ENCODE measurements around the gene GRB10. TPM values are rescaled to one million over a fixed set of nuclear protein-coding genes. Genes with fewer than 3 reads are reported as not detected.

The GRB10 gene
- total RNA-seq, 1 donor from 2014 or later: 33.9 TPM

DNA sequence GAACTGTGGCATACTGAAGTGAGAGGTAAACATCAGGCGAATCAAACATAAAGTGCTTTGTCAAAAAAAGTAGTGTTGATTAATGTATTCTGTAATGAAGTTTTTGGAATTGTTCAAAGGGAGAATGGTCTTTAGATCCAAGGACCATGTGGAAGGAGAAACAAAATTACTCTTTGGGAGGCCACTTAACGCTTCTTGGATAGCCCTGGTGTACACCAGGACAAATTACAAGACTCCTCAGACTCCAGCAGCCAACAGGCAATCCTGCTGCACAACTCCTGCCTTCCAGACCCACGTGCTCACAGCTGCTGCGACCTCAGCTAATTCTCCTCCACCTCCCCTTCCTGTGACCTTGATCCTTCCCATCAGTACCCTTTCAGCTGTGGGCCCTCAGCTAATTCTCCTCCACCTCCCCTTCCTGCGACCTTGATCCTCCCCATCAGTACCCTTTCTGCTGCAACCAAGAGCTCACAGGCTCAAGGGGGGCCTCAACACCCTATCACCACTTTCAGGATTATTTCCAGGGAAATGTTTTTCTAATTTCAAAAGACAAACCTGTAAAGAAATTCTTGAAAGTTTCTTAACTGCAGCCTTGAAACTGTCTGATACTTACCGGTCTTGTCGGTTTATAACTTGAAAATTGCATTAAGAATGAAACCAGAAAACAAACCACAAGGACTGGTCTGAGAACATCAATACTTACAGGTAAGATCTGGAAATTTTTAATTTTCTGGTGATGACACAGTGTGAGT lies 187.8 kb downstream of the GRB10 start:
- Histone ChIP-seq H3K27me3 (no peaks in the 10 kb centered on the region), H4K20me1 (ENCODE audit: low read depth) (no peaks in the 10 kb centered on the region), H3K4me2 (no peak overlapping the region), H2AFZ (replicated peaks) (no peak overlapping the region), H3K4me3 (no peak overlapping the region), H3K4me1 (peaks cover 21% of the 10 kb centered on the region), H3K9ac (no peak overlapping the region), H3F3A (ENCODE audit: low read depth) (peaks cover 3% of the 10 kb centered on the region), H3K9me3 (ENCODE audit: low read depth) (no peaks in the 10 kb centered on the region), H3K79me2 (ENCODE audit: low read depth) (no peaks in the 10 kb centered on the region), H3K36me3 (no peaks in the 10 kb centered on the region), H3K27ac (no peak overlapping the region)
- Mint-ChIP-seq H3K9me3 (no peaks in the 10 kb centered on the region), H3K27ac (no peak overlapping the region), H3K4me1 (peaks cover 50% of the 10 kb centered on the region), H3K4me3 (no peak overlapping the region), H3K36me3 (peaks cover 54% of the 10 kb centered on the region), H3K27me3 (ENCODE audit: insufficient read depth, low read depth) (peaks cover 6% of the 10 kb centered on the region)
- no peak for TF ChIP-seq EZH2 (IDR thresholded peaks at IDR 0.05)
- DNase-seq (ENCODE audit: low spot score): no peak

DNA sequence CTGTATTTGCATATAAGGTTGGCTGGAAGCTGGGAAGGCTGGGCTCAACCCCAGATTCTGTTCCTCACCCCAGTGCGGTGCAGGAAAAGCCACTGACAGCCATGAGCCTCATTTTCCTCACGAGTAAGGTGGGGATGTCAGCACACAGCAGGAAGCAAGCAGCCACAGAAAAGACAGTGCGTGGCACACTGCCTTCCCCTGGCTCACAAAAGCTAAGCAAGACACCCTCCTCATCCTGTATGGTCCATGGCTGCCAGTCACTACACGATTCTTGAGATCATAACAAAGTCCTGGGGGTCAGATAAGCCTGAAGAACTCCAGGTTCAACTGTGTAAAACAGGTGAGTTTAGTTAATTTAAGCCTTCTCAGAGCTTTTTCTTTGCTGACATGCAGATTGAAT lies 188.6 kb downstream of the GRB10 start:
- TF ChIP-seq, protein P1, sequence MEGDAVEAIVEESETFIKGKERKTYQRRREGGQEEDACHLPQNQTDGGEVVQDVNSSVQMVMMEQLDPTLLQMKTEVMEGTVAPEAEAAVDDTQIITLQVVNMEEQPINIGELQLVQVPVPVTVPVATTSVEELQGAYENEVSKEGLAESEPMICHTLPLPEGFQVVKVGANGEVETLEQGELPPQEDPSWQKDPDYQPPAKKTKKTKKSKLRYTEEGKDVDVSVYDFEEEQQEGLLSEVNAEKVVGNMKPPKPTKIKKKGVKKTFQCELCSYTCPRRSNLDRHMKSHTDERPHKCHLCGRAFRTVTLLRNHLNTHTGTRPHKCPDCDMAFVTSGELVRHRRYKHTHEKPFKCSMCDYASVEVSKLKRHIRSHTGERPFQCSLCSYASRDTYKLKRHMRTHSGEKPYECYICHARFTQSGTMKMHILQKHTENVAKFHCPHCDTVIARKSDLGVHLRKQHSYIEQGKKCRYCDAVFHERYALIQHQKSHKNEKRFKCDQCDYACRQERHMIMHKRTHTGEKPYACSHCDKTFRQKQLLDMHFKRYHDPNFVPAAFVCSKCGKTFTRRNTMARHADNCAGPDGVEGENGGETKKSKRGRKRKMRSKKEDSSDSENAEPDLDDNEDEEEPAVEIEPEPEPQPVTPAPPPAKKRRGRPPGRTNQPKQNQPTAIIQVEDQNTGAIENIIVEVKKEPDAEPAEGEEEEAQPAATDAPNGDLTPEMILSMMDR (IDR thresholded peaks at IDR 0.05): no peak
- TF ChIP-seq EZH2phosphoT487 (IDR thresholded peaks at IDR 0.05) (no peak), EZH2 (IDR thresholded peaks at IDR 0.05) (no peak)
- peaks cover 52% of the 10 kb centered on the region for H3K36me3 Mint-ChIP-seq
- no peaks in the 10 kb centered on the region for H3K27me3 ChIP-seq

DNA sequence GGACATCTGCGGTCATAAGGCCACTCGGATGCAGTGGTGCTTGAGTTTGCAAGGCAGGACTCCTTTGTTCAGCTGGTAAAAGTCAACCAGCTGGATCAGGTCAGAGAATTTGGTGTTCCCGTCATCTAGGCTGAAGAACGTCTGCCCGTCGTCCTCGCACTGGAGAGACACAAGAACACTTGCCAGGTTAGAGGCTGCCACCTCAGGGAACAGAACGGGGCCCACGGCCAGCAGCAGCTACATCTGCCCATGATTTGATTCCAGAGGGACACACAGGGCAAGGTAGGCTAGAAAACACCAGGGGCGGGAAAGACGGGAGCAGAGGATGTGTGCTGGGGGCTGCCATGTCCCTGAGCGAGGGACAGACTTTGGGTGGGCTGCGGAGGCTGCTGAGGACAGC lies 189.8 kb downstream of the GRB10 start:
- TF ChIP-seq, protein P1 (IDR thresholded peaks at IDR 0.05): no peak
- TF ChIP-seq EZH2 (IDR thresholded peaks at IDR 0.05) (no peak), EZH2phosphoT487 (IDR thresholded peaks at IDR 0.05) (no peak)
- Histone ChIP-seq H3K27ac (no peak overlapping the region), H3F3A (ENCODE audit: low read depth) (peaks cover 3% of the 10 kb centered on the region), H3K27me3 (no peaks in the 10 kb centered on the region), H3K9ac (no peak overlapping the region), H3K79me2 (ENCODE audit: low read depth) (no peaks in the 10 kb centered on the region), H3K9me3 (ENCODE audit: low read depth) (no peaks in the 10 kb centered on the region), H3K4me1 (peaks cover 17% of the 10 kb centered on the region), H4K20me1 (ENCODE audit: low read depth) (no peaks in the 10 kb centered on the region), H3K4me2 (no peak overlapping the region), H3K36me3 (no peaks in the 10 kb centered on the region), H2AFZ (replicated peaks) (no peak overlapping the region), H3K4me3 (no peak overlapping the region)
- H3K9me3 Mint-ChIP-seq: no peaks in the 10 kb centered on the region
- H3K27me3 Mint-ChIP-seq (ENCODE audit: insufficient read depth, low read depth): peaks cover 2% of the 10 kb centered on the region
- peak overlapping the region; percentile 27 for H3K27ac Mint-ChIP-seq
- DNase-seq (ENCODE audit: low spot score): no peak
- peaks cover 41% of the 10 kb centered on the region for H3K36me3 Mint-ChIP-seq
- peaks cover 36% of the 10 kb centered on the region for H3K4me1 Mint-ChIP-seq
- H3K4me3 Mint-ChIP-seq: no peak overlapping the region

More for the DNA sequence above, 188.6 kb downstream of the GRB10 start:
- Histone ChIP-seq H3K4me3 (no peak overlapping the region), H3K36me3 (no peaks in the 10 kb centered on the region), H3K27ac (no peak overlapping the region), H3F3A (ENCODE audit: low read depth) (peaks cover 3% of the 10 kb centered on the region), H2AFZ (replicated peaks) (no peak overlapping the region), H3K4me1 (peaks cover 17% of the 10 kb centered on the region), H3K9ac (no peak overlapping the region), H4K20me1 (ENCODE audit: low read depth) (no peaks in the 10 kb centered on the region), H3K79me2 (ENCODE audit: low read depth) (no peaks in the 10 kb centered on the region), H3K4me2 (no peak overlapping the region), H3K9me3 (ENCODE audit: low read depth) (no peaks in the 10 kb centered on the region)
- no peak for DNase-seq (ENCODE audit: low spot score)
- Mint-ChIP-seq H3K27me3 (ENCODE audit: insufficient read depth, low read depth) (peaks cover 6% of the 10 kb centered on the region), H3K27ac (no peak overlapping the region), H3K4me1 (peaks cover 45% of the 10 kb centered on the region), H3K4me3 (no peak overlapping the region), H3K9me3 (no peaks in the 10 kb centered on the region)

Measured in neural progenitor cell (in vitro differentiated cells).